K562 (cell line): Measurements from ENCODE around the gene MYL12A. TPM values are rescaled to one million over a fixed set of nuclear protein-coding genes. Genes with fewer than 3 reads are reported as not detected.

Source experiments
- ATAC-seq: fragments of 200-7000 bp; cut with Tn5 transposase; 3 replicates; pipeline ENCODE4 v1.9.1; 2020; ENCODE audit warnings: moderate library complexity
- BruUV-seq: library from RNA; stranded (reverse); fragments of 400-500 nt; replicated peaks from 2 replicates; lab custom pipeline; 2021; lab: Mats Ljungman, UMichigan
- CTCF ChIA-PET: fragments of 300-600 bp; formaldehyde crosslinking; extraction: SDS; loops from one replicate; lab custom pipeline; 2021; ENCODE audit warnings: low intra/inter-chr PET ratio; lab: Yijun Ruan, JAX
- POLR2A ChIA-PET: fragments of 300-600, 350-650 bp; sonication (Branson Sonifier 250); formaldehyde crosslinking; extraction: SDS; loops from one replicate; lab custom pipeline; 2021; ENCODE audit warnings: antibody characterized with exemption, inconsistent platforms; lab: Yijun Ruan, JAX
- DNase-seq, 4 experiments: peaks; one replicate each; pipeline versions ENCODE4 v3.0.0 to v3.0.0-alpha.2; 2011 to 2018; ENCODE audit warnings: low spot score in 3 of 4, mixed read lengths in 3 of 4; ENCODE audit errors: extremely low read depth in 1 of 4
- FAIRE-seq: peaks from 2 replicates; lab custom pipeline; 2011; peaks lifted over from hg19 to GRCh38; lab: Jason Lieb, UNC
- H2AFZ ChIP-seq: 2 replicates; pipeline ENCODE4 v1.6.0; 2011; ENCODE audit warnings: low read depth, low read length, control low read depth, inconsistent platforms
- H3K27ac ChIP-seq: fragments of 200-600 bp; 3 replicates; pipeline ENCODE4 v1.8.0; 2011; ENCODE audit warnings: low read depth, mild to moderate bottlenecking, control low read depth, inconsistent platforms, low read length, moderate library complexity, mixed read lengths; ENCODE audit errors: extremely low read depth
- H3K27me3 ChIP-seq, 2 experiments: fragments of 300-600 bp in 1 of 2; 2 replicates in 1 of 2; 3 replicates in 1 of 2; pipeline versions ENCODE4 v1.6.0 to v1.8.0; 2011; ENCODE audit warnings: inconsistent platforms in 2 of 2, low read length in 2 of 2, mild to moderate bottlenecking in 1 of 2, mixed read lengths in 1 of 2, moderate library complexity in 1 of 2; ENCODE audit not compliant: control insufficient read depth in 2 of 2, insufficient read depth in 2 of 2
- H3K36me3 ChIP-seq: fragments of 300-600 bp; 3 replicates; pipeline ENCODE4 v1.8.0; 2011; ENCODE audit warnings: mild to moderate bottlenecking, low read length, inconsistent platforms; ENCODE audit not compliant: control insufficient read depth, insufficient read depth
- H3K4me1 ChIP-seq, 2 experiments: fragments of 200-600 bp in 1 of 2; replicated peaks in 1 of 2; 2 replicates in 1 of 2; 3 replicates in 1 of 2; pipeline versions ENCODE4 v1.5.1 to v1.8.0; 2011; ENCODE audit warnings: inconsistent platforms in 2 of 2, low read length in 2 of 2, mild to moderate bottlenecking in 1 of 2, mixed read lengths in 1 of 2, moderate library complexity in 1 of 2; ENCODE audit not compliant: control insufficient read depth in 2 of 2, insufficient read depth in 2 of 2
- H3K4me2 ChIP-seq: 2 replicates; pipeline ENCODE4 v1.6.1; 2011; ENCODE audit warnings: low read length, control low read depth, inconsistent platforms, mixed read lengths; ENCODE audit not compliant: insufficient read depth
- H3K4me3 ChIP-seq: fragments of 200-600 bp; sonication (generic), shearing (Covaris generic); 2 replicates; pipeline ENCODE4 v1.5.1; 2016; ENCODE audit warnings: control low read depth, inconsistent platforms
- H3K79me2 ChIP-seq: fragments of 200-600 bp; 3 replicates; pipeline ENCODE4 v1.8.0; 2011; ENCODE audit warnings: low read length, inconsistent platforms; ENCODE audit not compliant: control insufficient read depth, insufficient read depth
- H3K9ac ChIP-seq, 2 experiments: 2 replicates each; pipeline versions ENCODE4 v1.6.0 to v1.6.1; 2011; ENCODE audit warnings: low read depth in 2 of 2, low read length in 2 of 2, control low read depth in 1 of 2, inconsistent platforms in 1 of 2, mild to moderate bottlenecking in 1 of 2, mixed read lengths in 1 of 2; ENCODE audit not compliant: insufficient read depth in 1 of 2
- H3K9me1 ChIP-seq: one replicate; pipeline ENCODE4 v1.6.0; 2011; ENCODE audit warnings: inconsistent platforms, mild to moderate bottlenecking, low read length, moderate library complexity; ENCODE audit not compliant: control insufficient read depth, insufficient read depth
- H3K9me3 ChIP-seq: replicated peaks from 2 replicates; pipeline ENCODE4 v1.5.1; 2011; ENCODE audit warnings: low read depth, low read length, inconsistent platforms; ENCODE audit not compliant: control insufficient read depth, insufficient read depth
- H4K20me1 ChIP-seq: replicated peaks from 2 replicates; pipeline ENCODE4 v1.6.1; 2011; ENCODE audit warnings: low read length, inconsistent platforms, mixed read lengths; ENCODE audit not compliant: control insufficient read depth, insufficient read depth
- BRF1 ChIP-seq: IDR thresholded peaks from 3 replicates; pipeline ENCODE4 v1.6.1; 2011; ENCODE audit warnings: borderline replicate concordance, mild to moderate bottlenecking; ENCODE audit not compliant: insufficient read length; ENCODE audit errors: extremely low read depth
- DPF2 ChIP-seq: fragments of 450-650 bp; IDR thresholded peaks from 2 replicates; pipeline ENCODE4 v1.6.1; 2016
- NFATC3 ChIP-seq: fragments of 450-650 bp; IDR thresholded peaks from 2 replicates; pipeline ENCODE4 v1.6.1; 2017; ENCODE audit warnings: mild to moderate bottlenecking
- POLR2AphosphoS5 ChIP-seq: IDR thresholded peaks from 2 replicates; pipeline ENCODE4 v1.6.1; 2011; ENCODE audit warnings: mild to moderate bottlenecking, low read depth, low read length, moderate library complexity; ENCODE audit not compliant: control insufficient read depth, insufficient read depth
- POU5F1 ChIP-seq: fragments of 150-350 bp; IDR thresholded peaks from 2 replicates; pipeline ENCODE4 v1.6.1; 2014; ENCODE audit warnings: borderline replicate concordance, low read length, low read depth, mild to moderate bottlenecking; ENCODE audit not compliant: partially characterized antibody
- RUNX1 ChIP-seq: sonication (generic); IDR thresholded peaks from 2 replicates; pipeline ENCODE4 v1.6.1; 2016; ENCODE audit warnings: antibody characterized with exemption, low read depth
- SREBF2 ChIP-seq: sonication (generic); formaldehyde crosslinking; IDR thresholded peaks from 2 replicates; pipeline ENCODE4 v1.4.0; 2020; ENCODE audit warnings: mild to moderate bottlenecking, missing genetic modification reagents
- TCF15 ChIP-seq: fragments of 250-450 bp; sonication (Bioruptor Pico); IDR thresholded peaks from 2 replicates; pipeline ENCODE4 v1.8.0; 2022; ENCODE audit warnings: moderate library complexity, mild to moderate bottlenecking, inconsistent platforms
- ZNF165 ChIP-seq: fragments of 250-450 bp; sonication (Bioruptor Pico); IDR thresholded peaks from 2 replicates; pipeline ENCODE4 v1.4.0; 2020; ENCODE audit warnings: borderline replicate concordance
- ZNF79 ChIP-seq: fragments of 250-450 bp; sonication (Bioruptor Pico); IDR thresholded peaks from 2 replicates; pipeline ENCODE4 v1.4.0; 2020; ENCODE audit warnings: low read depth, mild to moderate bottlenecking, moderate library complexity
- WGBS: fragments of 100-300 bp; shearing (Covaris generic); methylation state at CpG from one replicate; pipeline ENCODE4 v1.1.6; 2016; ENCODE audit warnings: low coverage, mixed read lengths; ENCODE audit not compliant: insufficient coverage; ENCODE audit errors: missing lambda C conversion rate; 5-methylcytosine and 5-hydroxymethylcytosine counted together
- in situ Hi-C: fragments of 300-500 bp; cut with MboI; formaldehyde crosslinking; loops from 4 replicates; pipeline ENCODE4 v1.15.0; 2018; ENCODE audit warnings: inconsistent platforms, mixed read lengths
- intact Hi-C: fragments of 100-400 bp; cut with micrococcal nuclease; formaldehyde crosslinking; loops from 2 replicates; pipeline ENCODE4 v1.14.2; 2022
- polyA plus RNA-seq, 8 experiments: library from polyadenylated mRNA; depleted of rRNA in 4 of 8; stranded (reverse) in 5 of 8; unstranded in 3 of 8; fragments of >200 nt; fragmentation: Nextera tagmentation in 2 of 8; fragmentation: Illumina TruSeq in 1 of 8; extraction: Ambion mirVana in 2 of 8; extraction: Trizol in 1 of 8; gene quantifications; 2 replicates each; pipeline versions ENCODE4 v1.2.1 to v1.2.3, GENCODE V29; 2011 to 2014; ENCODE audit warnings: inconsistent platforms in 1 of 8, missing spikeins in 1 of 8
- total RNA-seq, 7 experiments: library from RNA; depleted of rRNA in 6 of 7; stranded (reverse); fragments of >200 nt in 6 of 7; fragmentation: Illumina TruSeq in 2 of 7; extraction: Trizol in 2 of 7; gene quantifications; 2 replicates each; pipeline versions ENCODE4 v1.2.1 to v1.2.3, GENCODE V29; 2011 to 2021; ENCODE audit warnings: low replicate concordance in 1 of 7
- TF ChIP-seq, protein P1 (sequence below): sonication (generic); formaldehyde crosslinking; IDR thresholded peaks from 2 replicates; pipeline ENCODE4 v1.8.0; 2022; ENCODE audit warnings: missing genetic modification reagents, mild to moderate bottlenecking, moderate library complexity, borderline replicate concordance
- TF ChIP-seq, protein P2 (sequence below): sonication (generic); formaldehyde crosslinking; IDR thresholded peaks from 2 replicates; pipeline ENCODE4 v1.8.0; 2023; ENCODE audit warnings: missing genetic modification reagents, mild to moderate bottlenecking, borderline replicate concordance

The MYL12A gene
- total and polyA plus RNA-seq, 9 of the 15 experiments (the other 6 are each of a cell fraction or from before 2014, with no cell fraction given): 308 to 1,031 (median 559) TPM

DNA sequence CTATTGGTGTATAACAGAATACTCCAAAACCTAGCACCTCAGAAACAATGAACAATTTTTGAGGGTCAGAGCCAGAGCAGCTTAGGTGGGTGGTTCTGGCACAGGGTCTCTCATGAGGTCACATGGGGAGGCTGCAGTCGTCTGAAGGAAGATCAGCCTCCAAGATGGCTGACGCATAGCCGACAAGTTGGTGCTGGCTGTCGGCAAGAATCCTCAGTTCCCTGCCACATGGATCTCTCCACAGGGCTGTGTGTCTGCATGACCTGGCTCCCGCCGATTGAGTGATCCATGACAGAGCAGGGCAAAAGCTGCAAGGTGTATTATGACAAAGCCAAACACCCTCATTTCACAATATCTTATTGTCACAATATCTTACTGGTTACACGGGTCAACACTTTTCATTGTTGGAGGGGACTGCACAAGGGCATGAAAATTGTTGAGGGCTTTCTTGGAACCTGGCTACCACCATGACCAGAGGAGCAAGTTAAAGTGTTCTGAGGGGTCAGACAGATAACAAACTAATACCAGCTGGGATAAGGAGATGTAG lies 18.5 kb downstream of the MYL12A start:
- POLR2A ChIA-PET: interaction anchor here (0.7 to 3.3 kb wide), 3 partner anchors 11 to 187 kb away, joined by 3 to 16 read pairs (median 4); no protein-coding TSS in a partner anchor
- Histone ChIP-seq H3K27me3 (no peaks in the 10 kb centered on the region), H3K9me1 (peaks cover 11% of the 10 kb centered on the region), H3K9me3 (no peaks in the 10 kb centered on the region), H3K9ac (peak overlapping the region; percentile 3 to 83; a peak in 3 of 4 replicates), H3K4me2 (peak overlapping the region; percentile 48), H3K4me1 (peaks cover 23 to 55% of the 10 kb centered on the region in 2 experiments), H3K36me3 (peaks cover 14% of the 10 kb centered on the region), H3K79me2 (peaks cover 97% of the 10 kb centered on the region), H2AFZ (no peak overlapping the region), H4K20me1 (peaks cover 64% of the 10 kb centered on the region), H3K4me3 (no peak overlapping the region), H3K27ac (peak overlapping the region; percentile 0; the same call in 1 of the 3 replicates)
- intact Hi-C loops (no loop called here), in situ Hi-C loops (no loop called here)
- peak in 1 of 4 experiments; percentile 23 for DNase-seq
- no peak for FAIRE-seq
- 41% methylated on average over 7 of the region's 7 CpGs for WGBS
- CTCF ChIA-PET: no interaction called here
- no TSS peak for BruUV-seq
- no peak for ATAC-seq
- TF ChIP-seq ZNF79 (no peak), POLR2AphosphoS5 (peak; percentile 28; the same call in 1 of the 2 replicates), POU5F1 (no peak), TCF15 (CRISPR knock-in tag) (no peak), SREBF2 (CRISPR knock-in tag) (no peak), DPF2 (no peak), ZNF165 (CRISPR knock-in tag) (no peak), RUNX1 (no peak), NFATC3 (no peak), BRF1 (no peak)
- TF ChIP-seq, protein P1, sequence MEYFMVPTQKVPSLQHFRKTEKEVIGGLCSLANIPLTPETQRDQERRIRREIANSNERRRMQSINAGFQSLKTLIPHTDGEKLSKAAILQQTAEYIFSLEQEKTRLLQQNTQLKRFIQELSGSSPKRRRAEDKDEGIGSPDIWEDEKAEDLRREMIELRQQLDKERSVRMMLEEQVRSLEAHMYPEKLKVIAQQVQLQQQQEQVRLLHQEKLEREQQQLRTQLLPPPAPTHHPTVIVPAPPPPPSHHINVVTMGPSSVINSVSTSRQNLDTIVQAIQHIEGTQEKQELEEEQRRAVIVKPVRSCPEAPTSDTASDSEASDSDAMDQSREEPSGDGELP (CRISPR knock-in tag): 0 out of 2 replicates have a peak, but pooled peaks have one; percentile 11
- TF ChIP-seq, protein P2, sequence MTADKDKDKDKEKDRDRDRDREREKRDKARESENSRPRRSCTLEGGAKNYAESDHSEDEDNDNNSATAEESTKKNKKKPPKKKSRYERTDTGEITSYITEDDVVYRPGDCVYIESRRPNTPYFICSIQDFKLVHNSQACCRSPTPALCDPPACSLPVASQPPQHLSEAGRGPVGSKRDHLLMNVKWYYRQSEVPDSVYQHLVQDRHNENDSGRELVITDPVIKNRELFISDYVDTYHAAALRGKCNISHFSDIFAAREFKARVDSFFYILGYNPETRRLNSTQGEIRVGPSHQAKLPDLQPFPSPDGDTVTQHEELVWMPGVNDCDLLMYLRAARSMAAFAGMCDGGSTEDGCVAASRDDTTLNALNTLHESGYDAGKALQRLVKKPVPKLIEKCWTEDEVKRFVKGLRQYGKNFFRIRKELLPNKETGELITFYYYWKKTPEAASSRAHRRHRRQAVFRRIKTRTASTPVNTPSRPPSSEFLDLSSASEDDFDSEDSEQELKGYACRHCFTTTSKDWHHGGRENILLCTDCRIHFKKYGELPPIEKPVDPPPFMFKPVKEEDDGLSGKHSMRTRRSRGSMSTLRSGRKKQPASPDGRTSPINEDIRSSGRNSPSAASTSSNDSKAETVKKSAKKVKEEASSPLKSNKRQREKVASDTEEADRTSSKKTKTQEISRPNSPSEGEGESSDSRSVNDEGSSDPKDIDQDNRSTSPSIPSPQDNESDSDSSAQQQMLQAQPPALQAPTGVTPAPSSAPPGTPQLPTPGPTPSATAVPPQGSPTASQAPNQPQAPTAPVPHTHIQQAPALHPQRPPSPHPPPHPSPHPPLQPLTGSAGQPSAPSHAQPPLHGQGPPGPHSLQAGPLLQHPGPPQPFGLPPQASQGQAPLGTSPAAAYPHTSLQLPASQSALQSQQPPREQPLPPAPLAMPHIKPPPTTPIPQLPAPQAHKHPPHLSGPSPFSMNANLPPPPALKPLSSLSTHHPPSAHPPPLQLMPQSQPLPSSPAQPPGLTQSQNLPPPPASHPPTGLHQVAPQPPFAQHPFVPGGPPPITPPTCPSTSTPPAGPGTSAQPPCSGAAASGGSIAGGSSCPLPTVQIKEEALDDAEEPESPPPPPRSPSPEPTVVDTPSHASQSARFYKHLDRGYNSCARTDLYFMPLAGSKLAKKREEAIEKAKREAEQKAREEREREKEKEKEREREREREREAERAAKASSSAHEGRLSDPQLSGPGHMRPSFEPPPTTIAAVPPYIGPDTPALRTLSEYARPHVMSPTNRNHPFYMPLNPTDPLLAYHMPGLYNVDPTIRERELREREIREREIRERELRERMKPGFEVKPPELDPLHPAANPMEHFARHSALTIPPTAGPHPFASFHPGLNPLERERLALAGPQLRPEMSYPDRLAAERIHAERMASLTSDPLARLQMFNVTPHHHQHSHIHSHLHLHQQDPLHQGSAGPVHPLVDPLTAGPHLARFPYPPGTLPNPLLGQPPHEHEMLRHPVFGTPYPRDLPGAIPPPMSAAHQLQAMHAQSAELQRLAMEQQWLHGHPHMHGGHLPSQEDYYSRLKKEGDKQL (CRISPR knock-in tag): no peak
